Muscle layer of colon (tissue), 2 donors: ENCODE data around the gene PAQR4.

Experiments
- H3K27ac ChIP-seq: one replicate; pipeline ENCODE4 v1.7.0; 2013; ENCODE audit warnings: low read depth, mild to moderate bottlenecking, low read length, moderate library complexity
- H3K27me3 ChIP-seq, 2 donors: one replicate each; pipeline ENCODE4 v1.7.0; 2013; ENCODE audit warnings: low read length in 2 of 2, mild to moderate bottlenecking in 2 of 2; ENCODE audit not compliant: insufficient read depth in 2 of 2, control insufficient read depth in 1 of 2
- H3K36me3 ChIP-seq: one replicate; pipeline ENCODE4 v1.7.0; 2013; ENCODE audit warnings: mild to moderate bottlenecking, low read length; ENCODE audit not compliant: insufficient read depth
- H3K4me1 ChIP-seq: one replicate; pipeline ENCODE4 v1.7.0; 2013; ENCODE audit warnings: mild to moderate bottlenecking, low read length; ENCODE audit not compliant: insufficient read depth
- H3K4me3 ChIP-seq, 2 donors: one replicate each; pipeline ENCODE4 v1.7.0; 2013; ENCODE audit warnings: low read length in 2 of 2, low read depth in 1 of 2, mild to moderate bottlenecking in 1 of 2, moderate library complexity in 1 of 2
- H3K9ac ChIP-seq: one replicate; pipeline ENCODE4 v1.7.0; 2013; ENCODE audit warnings: low read length
- H3K9me3 ChIP-seq: one replicate; pipeline ENCODE4 v1.7.0; 2013; ENCODE audit warnings: mild to moderate bottlenecking, low read length
- donor health status: abdominal sarcoma.
- donor health status: Adenocarcinoma of cecum.

The PAQR4 gene

DNA sequence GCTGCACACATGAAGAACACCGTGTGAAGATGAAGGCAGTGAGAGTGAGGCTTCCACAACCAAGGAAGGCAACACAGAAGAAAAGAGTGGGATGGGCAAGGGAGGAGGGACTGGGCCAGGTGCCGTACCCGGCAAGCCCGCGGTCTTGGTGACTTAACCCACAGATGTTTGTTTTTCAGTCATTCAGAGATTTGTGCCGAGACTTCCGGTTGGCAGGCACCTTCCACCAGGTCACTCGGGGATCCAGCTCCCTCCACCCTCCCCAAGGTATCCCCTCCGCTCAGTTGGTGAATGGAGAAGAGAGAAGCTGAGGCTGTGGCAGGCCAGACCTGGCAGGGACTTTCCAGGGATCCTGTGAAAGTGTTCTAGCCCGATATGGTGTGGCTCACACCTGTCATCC, 9.9 kb upstream of the PAQR4 start:
- H3K4me1 ChIP-seq: peaks cover 3% of the 10 kb centered on the region
- H3K27ac ChIP-seq: no peak overlapping the region
- H3K27me3 ChIP-seq: peaks cover 19 to 74% of the 10 kb centered on the region in 2 donors
- H3K4me3 ChIP-seq: no peak overlapping the region
- no peaks in the 10 kb centered on the region for H3K9me3 ChIP-seq
- no peak overlapping the region for H3K9ac ChIP-seq
- H3K36me3 ChIP-seq: no peaks in the 10 kb centered on the region

- Histone ChIP-seq H3K27me3 (peaks cover 29 to 75% of the 10 kb centered on the region in 2 donors), H3K4me1 (peaks cover 7% of the 10 kb centered on the region), H3K27ac (no peak overlapping the region), H3K4me3 (no peak overlapping the region), H3K9ac (no peak overlapping the region), H3K36me3 (no peaks in the 10 kb centered on the region), H3K9me3 (no peaks in the 10 kb centered on the region)
Measured at GRCh38 chr16:2960183-2961010, 8.8 kb upstream of the PAQR4 start.

DNA sequence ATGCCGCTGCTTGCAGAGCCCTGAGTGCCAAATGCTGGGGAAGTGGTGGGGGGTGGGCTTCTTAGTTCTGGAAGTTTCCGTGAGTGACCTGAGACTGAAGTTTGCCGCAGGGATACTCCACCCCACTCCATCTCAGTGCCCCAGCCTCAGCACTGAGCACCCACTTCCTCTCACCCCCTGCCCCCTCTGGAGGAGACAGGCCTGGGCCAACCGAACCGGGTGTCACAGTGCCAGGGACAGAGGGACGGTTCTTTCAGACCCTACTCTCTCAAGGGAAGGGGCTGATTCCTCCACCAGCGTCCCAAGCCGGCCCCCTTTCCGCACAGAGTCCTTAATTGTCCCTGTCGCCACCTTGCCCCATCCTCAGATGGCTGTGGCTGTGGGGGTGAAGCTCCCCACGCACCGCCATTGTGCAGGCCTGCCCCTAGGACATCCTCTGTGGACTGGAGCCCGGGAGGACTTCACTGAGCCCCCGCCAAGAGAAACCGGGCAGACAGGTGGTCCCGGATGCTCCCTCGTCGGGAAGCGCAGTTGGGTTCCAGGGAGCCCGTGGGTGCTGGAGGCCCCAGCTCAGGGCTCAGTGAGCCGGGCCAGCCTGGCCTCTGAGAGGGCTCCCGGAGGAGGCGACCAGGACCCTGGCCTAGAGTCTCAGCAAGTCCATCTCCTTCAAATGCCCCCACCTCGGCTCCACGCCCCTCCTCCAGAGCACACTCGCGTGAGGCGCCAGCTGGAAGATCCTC, 6.6 kb upstream of the PAQR4 start:
- Histone ChIP-seq H3K27ac (no peak overlapping the region), H3K4me3 (no peak overlapping the region), H3K27me3 (peaks cover 41 to 82% of the 10 kb centered on the region in 2 donors), H3K4me1 (peaks cover 7% of the 10 kb centered on the region), H3K36me3 (no peaks in the 10 kb centered on the region), H3K9ac (no peak overlapping the region), H3K9me3 (no peaks in the 10 kb centered on the region)

- Histone ChIP-seq H3K4me1 (peaks cover 9% of the 10 kb centered on the region), H3K4me3 (peak overlapping the region in 1 of 2 donors; percentile 27), H3K36me3 (no peaks in the 10 kb centered on the region), H3K9me3 (no peaks in the 10 kb centered on the region), H3K9ac (no peak overlapping the region), H3K27me3 (peaks cover 48 to 89% of the 10 kb centered on the region in 2 donors), H3K27ac (no peak overlapping the region)
Measured at GRCh38 chr16:2963074-2963722, 6.0 kb upstream of the PAQR4 start.

- peaks cover 54 to 95% of the 10 kb centered on the region in 2 donors for H3K27me3 ChIP-seq
- peak within 1 kb of the TSS in 1 of 2 donors; percentile 27 for H3K4me3 ChIP-seq
- no peak within 1 kb of the TSS for H3K27ac ChIP-seq
- H3K9ac ChIP-seq: no peak within 1 kb of the TSS
- peaks cover 16% of the 10 kb centered on the region for H3K4me1 ChIP-seq
- no peaks in the 10 kb centered on the region for H3K9me3 ChIP-seq
- no peaks in the 10 kb centered on the region for H3K36me3 ChIP-seq
Measured at GRCh38 chr16:2963723-2964474, 5.2 kb upstream of the PAQR4 start, which contains the start of gene KREMEN2. TSS of gene KREMEN2 (plus strand) at chr16:2964275. CDS start at chr16:2964521, 246 bp downstream.

GRCh38 chr16:2964475-2965336, 4.4 kb upstream of the PAQR4 start:
- H3K4me1 ChIP-seq: peaks cover 16% of the 10 kb centered on the region
- H3K36me3 ChIP-seq: no peaks in the 10 kb centered on the region
- no peaks in the 10 kb centered on the region for H3K9me3 ChIP-seq
- H3K4me3 ChIP-seq: peak overlapping the region in 1 of 2 donors; percentile 13
- no peak overlapping the region for H3K9ac ChIP-seq
- no peak overlapping the region for H3K27ac ChIP-seq
- H3K27me3 ChIP-seq: peaks cover 54 to 93% of the 10 kb centered on the region in 2 donors

DNA sequence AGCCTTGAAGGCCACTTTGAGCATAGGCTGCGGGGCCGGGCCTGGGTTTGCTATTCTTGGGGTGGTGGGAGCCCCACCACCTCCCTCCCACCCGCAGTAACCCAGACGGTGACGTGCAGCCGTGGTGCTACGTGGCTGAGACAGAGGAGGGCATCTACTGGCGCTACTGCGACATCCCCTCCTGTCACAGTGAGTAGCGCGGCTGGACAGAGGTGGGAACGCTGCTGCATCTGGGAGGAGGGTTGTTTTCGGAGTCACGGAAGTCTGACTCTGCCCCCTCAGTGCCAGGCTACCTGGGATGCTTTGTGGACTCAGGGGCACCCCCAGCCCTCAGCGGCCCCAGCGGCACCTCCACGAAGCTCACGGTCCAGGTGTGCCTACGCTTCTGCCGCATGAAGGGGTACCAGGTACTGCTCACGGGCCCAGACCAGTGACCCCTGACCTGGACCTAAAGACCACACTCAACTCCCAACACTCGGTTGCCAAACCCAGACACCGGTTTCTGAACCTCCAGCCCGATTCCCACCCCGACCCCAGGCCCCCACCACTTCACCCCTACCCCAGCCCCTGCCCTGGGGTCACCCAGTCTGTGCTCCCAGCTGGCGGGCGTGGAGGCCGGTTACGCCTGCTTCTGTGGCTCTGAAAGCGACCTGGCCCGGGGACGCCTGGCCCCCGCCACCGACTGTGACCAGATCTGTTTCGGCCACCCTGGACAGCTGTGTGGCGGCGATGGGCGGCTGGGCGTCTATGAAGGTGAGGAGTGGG, 2.9 kb upstream of the PAQR4 start:
- no peaks in the 10 kb centered on the region for H3K9me3 ChIP-seq
- peaks cover 54 to 92% of the 10 kb centered on the region in 2 donors for H3K27me3 ChIP-seq
- no peak overlapping the region for H3K9ac ChIP-seq
- H3K27ac ChIP-seq: no peak overlapping the region
- peaks cover 16% of the 10 kb centered on the region for H3K4me1 ChIP-seq
- no peaks in the 10 kb centered on the region for H3K36me3 ChIP-seq
- no peak overlapping the region for H3K4me3 ChIP-seq

DNA sequence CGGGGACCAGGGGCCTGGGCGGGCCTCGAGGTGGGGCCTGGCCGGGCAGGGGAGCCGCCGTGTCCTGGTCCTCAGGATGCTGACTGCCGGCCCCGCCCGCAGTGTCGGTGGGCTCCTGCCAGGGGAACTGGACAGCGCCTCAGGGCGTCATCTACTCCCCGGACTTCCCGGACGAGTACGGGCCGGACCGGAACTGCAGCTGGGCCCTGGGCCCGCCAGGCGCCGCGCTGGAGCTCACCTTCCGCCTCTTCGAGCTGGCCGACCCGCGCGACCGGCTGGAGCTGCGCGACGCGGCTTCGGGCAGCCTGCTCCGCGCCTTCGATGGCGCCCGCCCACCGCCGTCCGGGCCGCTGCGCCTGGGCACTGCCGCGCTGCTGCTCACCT, 2.3 kb upstream of the PAQR4 start:
- Histone ChIP-seq H3K4me3 (no peak overlapping the region), H3K27me3 (peaks cover 53 to 92% of the 10 kb centered on the region in 2 donors), H3K4me1 (peaks cover 16% of the 10 kb centered on the region), H3K9ac (no peak overlapping the region), H3K27ac (no peak overlapping the region), H3K36me3 (no peaks in the 10 kb centered on the region), H3K9me3 (no peaks in the 10 kb centered on the region)

DNA sequence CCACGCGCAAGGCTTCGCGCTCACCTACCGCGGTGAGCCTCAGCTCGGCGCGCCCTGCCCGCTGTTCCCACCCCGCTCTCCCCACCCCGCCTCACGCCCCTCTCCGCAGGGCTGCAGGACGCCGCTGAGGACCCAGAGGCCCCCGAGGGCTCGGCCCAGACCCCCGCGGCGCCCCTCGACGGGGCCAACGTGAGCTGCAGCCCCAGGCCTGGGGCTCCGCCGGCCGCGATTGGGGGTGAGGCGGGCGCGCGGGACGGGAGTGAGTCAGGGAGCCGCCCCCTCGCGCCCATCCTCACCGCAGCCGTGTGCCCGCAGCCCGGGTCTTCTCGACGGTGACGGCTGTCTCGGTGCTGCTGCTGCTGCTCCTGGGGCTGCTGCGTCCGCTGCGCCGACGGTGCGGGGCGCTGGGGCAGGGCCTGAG, 1.9 kb upstream of the PAQR4 start:
- Histone ChIP-seq H3K36me3 (no peaks in the 10 kb centered on the region), H3K4me3 (no peak overlapping the region), H3K9me3 (no peaks in the 10 kb centered on the region), H3K27ac (no peak overlapping the region), H3K4me1 (peaks cover 16% of the 10 kb centered on the region), H3K27me3 (peaks cover 49 to 88% of the 10 kb centered on the region in 2 donors), H3K9ac (no peak overlapping the region)

GRCh38 chr16:2967721-2968161, 1.4 kb upstream of the PAQR4 start:
- H3K27me3 ChIP-seq: peaks cover 44 to 83% of the 10 kb centered on the region in 2 donors

More at GRCh38 chr16:2967721-2968161, 1.4 kb upstream of the PAQR4 start:
- no peaks in the 10 kb centered on the region for H3K9me3 ChIP-seq
- no peaks in the 10 kb centered on the region for H3K36me3 ChIP-seq
- H3K4me3 ChIP-seq: no peak overlapping the region
- no peak overlapping the region for H3K9ac ChIP-seq
- H3K27ac ChIP-seq: no peak overlapping the region
- peaks cover 16% of the 10 kb centered on the region for H3K4me1 ChIP-seq
